GM18861 (cell line): ENCODE data around the gene PRMT9.

Source experiments
- ATAC-seq: cut with Tn5 transposase; IDR thresholded peaks from one replicate; pipeline ENCODE4 v1.9.1; 2021; ENCODE audit not compliant: unreplicated experiment

Gene PRMT9

GRCh38 chr4:147683717-147684700 lies at the start of gene PRMT9:
PRMT9 (minus strand) TSS chr4:147684163; CDS start chr4:147683987, 176 bp downstream.
- peak; percentile 99 for ATAC-seq

- no peak for ATAC-seq
Measured at GRCh38 chr4:147732518-147733235, 48.7 kb upstream of the PRMT9 start.

DNA sequence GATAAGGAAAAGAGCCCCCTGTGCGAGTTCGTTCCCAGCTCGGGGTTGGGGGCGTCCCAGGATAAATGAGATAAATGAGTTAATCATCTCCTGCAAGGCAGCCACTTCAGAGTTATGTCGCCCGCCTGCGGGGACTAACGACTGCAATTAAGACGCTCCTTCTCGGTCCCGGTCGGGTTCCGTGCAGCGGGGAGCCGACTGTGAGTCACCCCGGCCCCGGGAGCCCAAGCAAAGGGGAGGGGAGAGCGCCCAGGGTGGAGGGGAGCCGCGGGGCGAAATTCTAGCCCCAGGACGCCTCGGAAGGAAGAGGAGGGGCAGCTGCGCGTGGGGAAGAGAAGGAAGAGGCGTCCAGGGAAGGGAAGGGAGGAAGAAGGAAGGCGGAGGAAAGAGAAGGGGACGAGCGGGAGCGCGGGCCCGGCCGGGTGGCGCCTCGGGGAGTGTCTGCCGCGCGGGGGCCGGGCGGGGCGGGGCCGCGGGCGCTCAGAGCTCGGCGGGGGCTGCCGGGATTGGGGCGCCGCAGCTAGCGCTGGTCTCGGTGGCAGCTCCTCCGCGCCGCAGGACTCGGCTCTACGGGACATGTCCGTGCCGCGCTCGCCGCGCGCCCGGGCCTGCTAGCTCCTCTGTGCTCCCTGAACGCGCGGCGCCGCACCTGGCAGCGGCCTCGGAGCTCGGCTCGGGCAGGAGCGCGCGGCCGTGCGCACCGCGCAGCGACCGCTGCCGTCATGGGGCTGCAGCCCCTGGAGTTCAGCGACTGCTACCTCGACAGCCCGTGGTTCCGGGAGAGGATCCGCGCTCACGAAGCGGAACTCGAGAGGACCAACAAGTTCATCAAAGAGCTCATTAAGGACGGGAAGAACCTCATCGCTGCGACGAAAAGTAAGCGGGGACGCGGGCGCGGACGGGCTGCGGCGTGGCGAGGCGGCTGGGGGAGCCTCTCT lies 47.9 kb upstream of the PRMT9 start, which contains the start of gene ARHGAP10:
Gene ARHGAP10 (plus strand): TSS at position 509 of the 938 bp plus-strand sequence. CDS start 214 bp downstream, at position 723.
- ATAC-seq: peak; percentile 38

GRCh38 chr4:147730333-147730732 lies 46.4 kb upstream of the PRMT9 start:
- ATAC-seq: no peak

- no peak for ATAC-seq
Measured at GRCh38 chr4:147727476-147728028, 43.6 kb upstream of the PRMT9 start.

DNA sequence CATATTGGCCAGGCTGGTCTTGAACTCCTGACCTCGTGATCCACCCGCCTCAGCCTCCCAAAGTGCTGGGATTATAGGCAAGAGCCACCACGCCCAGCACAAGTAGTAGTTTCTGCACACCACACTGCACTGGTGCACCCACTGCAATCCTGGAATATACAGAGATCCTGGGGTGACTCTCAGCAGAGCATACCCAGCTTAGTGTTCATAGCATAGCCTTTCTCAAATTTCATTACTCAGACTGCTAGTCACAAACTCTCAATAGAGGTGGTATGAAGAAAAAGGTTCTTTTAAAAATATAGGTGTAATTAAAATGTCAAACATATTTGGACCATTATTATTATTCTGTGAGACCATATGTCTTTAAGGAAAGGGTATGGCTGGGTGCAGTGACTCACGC lies 41.7 kb upstream of the PRMT9 start:
- no peak for ATAC-seq

DNA sequence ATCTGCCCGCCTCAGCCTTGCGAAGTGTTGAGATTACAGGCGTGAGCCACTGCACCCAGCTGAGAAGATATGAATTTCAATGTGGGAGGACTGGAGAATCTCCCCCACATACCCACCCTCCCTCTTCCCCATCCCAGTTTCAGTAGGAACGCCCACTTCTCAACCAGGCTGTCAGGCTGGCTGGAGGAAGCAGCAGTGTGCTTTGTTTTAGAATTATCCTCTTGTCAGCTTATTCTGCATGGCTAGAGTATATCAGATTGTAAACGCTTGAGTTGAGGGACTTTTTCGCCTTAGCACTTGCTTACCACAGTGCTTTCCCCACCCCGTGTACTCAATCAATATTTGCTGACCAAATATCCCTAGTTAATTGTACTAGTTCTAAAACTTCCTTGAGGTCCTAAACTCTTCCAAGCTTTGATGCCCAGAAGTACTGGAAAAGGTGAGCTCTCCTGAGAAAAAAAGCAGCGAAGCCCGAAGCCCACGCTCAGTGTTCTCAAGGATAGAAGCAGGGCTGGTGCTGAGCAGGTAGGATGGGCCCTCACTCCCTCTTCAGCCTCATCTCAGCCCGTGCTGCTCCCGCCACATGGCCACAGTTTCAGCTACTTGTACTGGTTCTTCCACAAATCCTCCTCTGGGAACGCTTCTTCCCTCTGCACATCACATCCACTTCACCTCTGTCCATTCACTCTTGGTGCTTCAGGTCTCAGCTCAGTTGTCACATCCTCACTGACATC lies 40.7 kb upstream of the PRMT9 start:
- no peak for ATAC-seq

- ATAC-seq: no peak
Measured at GRCh38 chr4:147723326-147723725, 39.4 kb upstream of the PRMT9 start.

DNA sequence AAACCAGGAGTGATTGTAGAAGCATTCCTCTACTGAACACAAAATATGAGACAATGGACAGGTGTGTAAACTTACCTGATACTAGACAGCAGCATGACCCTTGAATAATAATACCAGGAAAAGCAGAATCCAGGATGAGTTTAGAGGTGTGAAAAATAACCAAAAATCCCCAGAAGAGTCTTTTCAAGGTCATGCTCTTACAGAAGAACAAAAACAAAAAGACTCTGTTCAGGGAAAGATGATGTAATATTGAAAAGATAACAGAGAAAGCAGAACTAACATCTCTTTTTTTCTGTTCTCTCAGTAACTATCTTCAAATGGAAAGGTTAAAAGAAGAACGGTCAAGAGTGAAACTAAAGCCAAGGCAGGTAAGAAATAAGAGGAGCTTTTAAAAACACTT lies 33.9 kb upstream of the PRMT9 start:
- peak; percentile 94 for ATAC-seq

GRCh38 chr4:147714575-147715401 lies 30.8 kb upstream of the PRMT9 start:
- no peak for ATAC-seq

- no peak for ATAC-seq
Measured at GRCh38 chr4:147709999-147710398, 26.0 kb upstream of the PRMT9 start.

DNA sequence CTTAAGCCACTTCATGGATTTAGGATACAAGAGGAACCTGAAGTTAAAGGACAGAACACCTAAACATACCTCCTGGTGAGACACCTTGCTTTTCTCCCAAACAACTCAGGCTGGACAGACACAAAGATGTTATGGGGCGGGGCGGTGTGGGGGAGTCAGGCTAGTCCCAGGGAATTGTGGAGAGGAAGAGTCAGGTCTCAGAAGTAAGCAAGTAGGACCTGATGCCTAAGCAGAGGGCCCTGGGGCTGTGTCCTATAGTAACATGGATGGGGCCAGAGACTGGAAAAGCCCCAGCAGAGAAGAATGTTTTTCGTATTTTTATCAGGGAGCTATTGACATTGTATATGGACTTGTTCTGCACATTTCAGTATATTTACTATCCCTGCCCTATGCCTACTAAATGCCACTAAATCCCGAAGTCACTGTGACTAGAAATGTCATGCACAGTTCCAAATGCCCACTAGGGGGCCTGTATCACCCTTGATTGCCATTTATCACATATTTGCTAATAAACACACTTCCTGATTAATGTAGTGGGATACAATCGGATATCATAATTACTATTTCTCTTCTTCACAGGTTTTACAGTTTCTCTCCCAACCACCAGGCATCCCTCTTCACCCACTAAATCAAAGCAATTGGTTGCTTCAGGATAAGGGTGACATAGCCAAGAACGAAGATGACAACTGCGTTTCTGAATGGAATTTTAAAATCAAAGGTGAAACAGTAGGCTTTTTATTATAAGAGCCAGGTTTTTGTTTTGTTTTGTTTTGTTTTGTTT lies 24.1 kb upstream of the PRMT9 start:
- peak; percentile 63 for ATAC-seq

GRCh38 chr4:147704846-147705245 lies 20.9 kb upstream of the PRMT9 start:
- ATAC-seq: peak; percentile 80

GRCh38 chr4:147696866-147697265 lies 12.9 kb upstream of the PRMT9 start:
- no peak for ATAC-seq

DNA sequence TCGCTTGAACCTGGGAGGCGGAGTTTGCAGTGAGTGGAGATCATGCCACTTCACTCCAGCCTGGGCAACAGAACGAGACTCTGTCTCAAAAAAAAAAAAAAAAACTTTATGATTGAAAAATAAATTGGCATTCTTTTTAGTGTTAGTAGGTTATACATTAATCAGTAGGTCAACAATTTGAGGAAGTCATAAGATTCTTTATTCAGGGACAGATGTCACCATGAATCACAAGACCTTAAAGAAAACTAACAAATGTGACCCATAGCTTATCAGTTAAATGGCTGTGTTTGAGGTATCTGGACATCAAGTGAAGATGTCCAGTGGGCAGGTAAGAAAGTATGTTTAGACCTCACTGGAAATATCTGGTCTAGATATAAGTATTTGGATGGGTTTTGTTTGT lies 9.3 kb upstream of the PRMT9 start:
- ATAC-seq: no peak

DNA sequence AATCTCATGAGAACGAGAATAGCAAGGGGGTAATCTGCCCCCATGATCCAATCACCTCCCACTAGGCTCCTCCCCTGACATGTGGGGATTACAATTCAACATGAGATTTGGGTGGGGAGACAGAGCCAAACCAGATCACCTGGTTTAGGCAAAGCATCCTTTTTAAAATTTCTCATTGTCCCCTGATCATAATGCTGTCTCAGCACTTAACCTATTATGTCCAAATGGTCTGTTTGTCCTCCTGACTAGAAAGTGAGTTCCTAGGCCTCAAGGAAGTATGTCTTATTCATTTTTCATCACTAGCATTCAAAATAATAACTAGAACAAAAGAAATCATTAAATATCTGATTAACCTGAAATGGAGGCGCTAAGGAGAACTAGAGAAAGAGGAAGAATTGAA lies 7.9 kb upstream of the PRMT9 start:
- ATAC-seq: no peak

GRCh38 chr4:147689067-147689466 lies 5.1 kb upstream of the PRMT9 start:
- no peak for ATAC-seq

GRCh38 chr4:147683188-147683591 lies 773 bp downstream of the PRMT9 start:
- no peak for ATAC-seq
